Mesenchymal stem cell (in vitro differentiated cells and primary cell): Measurements from ENCODE around the gene MT4.

ENCODE experiments used
- DNase-seq: peaks from one replicate; pipeline ENCODE4 v3.0.0-alpha.2; 2013
- H2AFZ ChIP-seq: one replicate; pipeline ENCODE4 v1.6.1; 2013; ENCODE audit warnings: low read depth, mild to moderate bottlenecking, control low read depth, inconsistent platforms, low read length, moderate library complexity
- H2AK5ac ChIP-seq: 2 replicates; pipeline ENCODE4 v1.6.1; 2013; ENCODE audit warnings: low read length, moderate library complexity, mild to moderate bottlenecking, inconsistent platforms; ENCODE audit not compliant: severe bottlenecking
- H2BK120ac ChIP-seq: one replicate; pipeline ENCODE4 v1.6.1; 2013; ENCODE audit warnings: low read depth, mild to moderate bottlenecking, inconsistent platforms, low read length, moderate library complexity
- H2BK12ac ChIP-seq, 2 experiments: one replicate each; pipeline ENCODE4 v1.6.1; 2013; ENCODE audit warnings: inconsistent platforms in 2 of 2, low read length in 2 of 2, mild to moderate bottlenecking in 2 of 2, moderate library complexity in 2 of 2, control low read depth in 1 of 2
- H2BK15ac ChIP-seq: one replicate; pipeline ENCODE4 v1.6.1; 2013; ENCODE audit warnings: mild to moderate bottlenecking, low read depth, inconsistent platforms; ENCODE audit not compliant: poor library complexity, severe bottlenecking
- H2BK5ac ChIP-seq: 2 replicates; pipeline ENCODE4 v1.6.1; 2013; ENCODE audit warnings: low read depth, mild to moderate bottlenecking, low read length, control low read depth, inconsistent platforms; ENCODE audit not compliant: poor library complexity, severe bottlenecking
- H3K14ac ChIP-seq, 2 experiments: one replicate each; pipeline ENCODE4 v1.6.1; 2013; ENCODE audit warnings: inconsistent platforms in 2 of 2, low read length in 2 of 2, control low read depth in 1 of 2, mild to moderate bottlenecking in 1 of 2, moderate library complexity in 1 of 2
- H3K18ac ChIP-seq, 2 experiments: one replicate each; pipeline ENCODE4 v1.6.1; 2013; ENCODE audit warnings: inconsistent platforms in 2 of 2, low read length in 2 of 2, control low read depth in 1 of 2, low read depth in 1 of 2, mild to moderate bottlenecking in 1 of 2
- H3K23ac ChIP-seq, 2 experiments: one replicate each; pipeline ENCODE4 v1.6.1; 2013; ENCODE audit warnings: inconsistent platforms in 2 of 2, low read length in 2 of 2, mild to moderate bottlenecking in 2 of 2, moderate library complexity in 2 of 2, control low read depth in 1 of 2
- H3K27ac ChIP-seq: 2 replicates; pipeline ENCODE4 v1.5.1; 2013; ENCODE audit warnings: mild to moderate bottlenecking, moderate library complexity, low read length, control low read depth, inconsistent platforms; ENCODE audit not compliant: poor library complexity, severe bottlenecking
- H3K27me3 ChIP-seq, 2 experiments: 2 replicates each; pipeline versions ENCODE4 v1.6.1 to v1.7.0; 2013; ENCODE audit warnings: low read length in 2 of 2, mild to moderate bottlenecking in 2 of 2, moderate library complexity in 2 of 2, control low read depth in 1 of 2, inconsistent platforms in 1 of 2; ENCODE audit not compliant: control insufficient read depth in 1 of 2, insufficient read depth in 1 of 2
- H3K36me3 ChIP-seq, 2 experiments: 2 replicates each; pipeline versions ENCODE4 v1.6.1 to v1.7.0; 2013; ENCODE audit warnings: low read length in 2 of 2, control low read depth in 1 of 2, inconsistent platforms in 1 of 2, low read depth in 1 of 2, mild to moderate bottlenecking in 1 of 2; ENCODE audit not compliant: insufficient read depth in 2 of 2, control insufficient read depth in 1 of 2
- H3K4ac ChIP-seq, 2 experiments: one replicate each; pipeline ENCODE4 v1.6.1; 2013; ENCODE audit warnings: inconsistent platforms in 2 of 2, low read length in 2 of 2, mild to moderate bottlenecking in 2 of 2, moderate library complexity in 2 of 2, control low read depth in 1 of 2, low read depth in 1 of 2
- H3K4me1 ChIP-seq: 2 replicates; pipeline ENCODE4 v1.6.1; 2013; ENCODE audit warnings: low read depth, low read length, control low read depth; ENCODE audit not compliant: control insufficient read depth, insufficient read depth
- H3K4me2 ChIP-seq: 2 replicates; pipeline ENCODE4 v1.6.1; 2013; ENCODE audit warnings: low read length, mild to moderate bottlenecking, inconsistent platforms; ENCODE audit not compliant: poor library complexity, severe bottlenecking
- H3K4me3 ChIP-seq, 2 experiments: 2 replicates each; pipeline versions ENCODE4 v1.5.1 to v1.7.0; 2013; ENCODE audit warnings: low read length in 2 of 2, mild to moderate bottlenecking in 2 of 2, control low read depth in 1 of 2, low read depth in 1 of 2; ENCODE audit not compliant: insufficient read depth in 1 of 2
- H3K79me1 ChIP-seq: replicated peaks from 2 replicates; pipeline ENCODE4 v1.6.1; 2013; ENCODE audit warnings: mild to moderate bottlenecking, control low read depth, low read length, inconsistent platforms; ENCODE audit not compliant: poor library complexity, severe bottlenecking
- H3K9ac ChIP-seq: 2 replicates; pipeline ENCODE4 v1.7.0; 2013; ENCODE audit warnings: mild to moderate bottlenecking, low read length, moderate library complexity
- H3K9me3 ChIP-seq: 2 replicates; pipeline ENCODE4 v1.7.0; 2013; ENCODE audit warnings: mild to moderate bottlenecking, low read length; ENCODE audit not compliant: control insufficient read depth
- H4K8ac ChIP-seq: one replicate; pipeline ENCODE4 v1.6.1; 2013; ENCODE audit warnings: inconsistent platforms, mild to moderate bottlenecking, low read length, moderate library complexity
- H4K91ac ChIP-seq: one replicate; pipeline ENCODE4 v1.6.1; 2013; ENCODE audit warnings: mild to moderate bottlenecking, low read length, inconsistent platforms
- WGBS: methylation state at CpG from one replicate; pipeline ENCODE4 v1.1.7; 2013; ENCODE audit warnings: mixed read lengths; 5-methylcytosine and 5-hydroxymethylcytosine counted together

MT4 gene

GRCh38 chr16:56594292-56594619, 29.4 kb downstream of the MT4 start:
- H2BK5ac ChIP-seq = no peak overlapping the region
- no peak overlapping the region for H3K18ac ChIP-seq
- no peaks in the 10 kb centered on the region for H3K79me1 ChIP-seq
- no peak overlapping the region for H3K4ac ChIP-seq
- DNase-seq = no peak
- no peak overlapping the region for H2BK12ac ChIP-seq
- no peak overlapping the region for H3K23ac ChIP-seq
- H2AFZ ChIP-seq = no peak overlapping the region
- H3K4me3 ChIP-seq = no peak overlapping the region
- no peak overlapping the region for H2BK15ac ChIP-seq
- H3K4me2 ChIP-seq = no peak overlapping the region
- H3K9me3 ChIP-seq = peaks cover 3% of the 10 kb centered on the region
- H3K36me3 ChIP-seq = no peaks in the 10 kb centered on the region
- no peak overlapping the region for H3K14ac ChIP-seq
- no peak overlapping the region for H2AK5ac ChIP-seq
- peaks cover 26 to 32% of the 10 kb centered on the region in 2 experiments for H3K27me3 ChIP-seq
- WGBS = 100% methylated on average over 2 of the region's 5 CpGs
- no peak overlapping the region for H4K8ac ChIP-seq
- no peak overlapping the region for H3K27ac ChIP-seq
- peaks cover 6% of the 10 kb centered on the region for H3K4me1 ChIP-seq
- no peak overlapping the region for H2BK120ac ChIP-seq
- H4K91ac ChIP-seq = no peak overlapping the region
- H3K9ac ChIP-seq = no peak overlapping the region

GRCh38 chr16:56600398-56600999, 35.6 kb downstream of the MT4 start:
- Histone ChIP-seq H2BK15ac (no peak overlapping the region), H2AFZ (no peak overlapping the region), H2BK5ac (no peak overlapping the region), H2AK5ac (no peak overlapping the region), H3K14ac (no peak overlapping the region), H3K9ac (no peak overlapping the region), H3K23ac (no peak overlapping the region), H3K9me3 (peaks cover 3% of the 10 kb centered on the region), H3K4ac (no peak overlapping the region), H2BK120ac (no peak overlapping the region), H3K36me3 (no peaks in the 10 kb centered on the region), H4K91ac (no peak overlapping the region), H3K4me2 (no peak overlapping the region), H3K79me1 (peaks cover 4% of the 10 kb centered on the region), H3K27me3 (peaks cover 0 to 3% of the 10 kb centered on the region in 2 experiments), H3K4me3 (no peak overlapping the region), H3K27ac (no peak overlapping the region), H2BK12ac (no peak overlapping the region), H3K18ac (no peak overlapping the region), H4K8ac (no peak overlapping the region), H3K4me1 (peaks cover 2% of the 10 kb centered on the region)
- WGBS = 42% methylated on average over 8 of the region's 8 CpGs
- peak; percentile 59 for DNase-seq

GRCh38 chr16:56601325-56601724, 36.5 kb downstream of the MT4 start:
- Histone ChIP-seq H3K14ac (no peak overlapping the region), H2BK15ac (no peak overlapping the region), H3K27ac (no peak overlapping the region), H3K36me3 (no peaks in the 10 kb centered on the region), H3K4ac (no peak overlapping the region), H3K79me1 (peaks cover 4% of the 10 kb centered on the region), H4K91ac (no peak overlapping the region), H2BK120ac (no peak overlapping the region), H3K18ac (no peak overlapping the region), H2AK5ac (no peak overlapping the region), H3K23ac (peak overlapping the region in 1 of 2 experiments; percentile 67), H3K4me1 (peaks cover 5% of the 10 kb centered on the region), H2BK12ac (no peak overlapping the region), H3K9ac (no peak overlapping the region), H4K8ac (no peak overlapping the region), H2BK5ac (no peak overlapping the region), H2AFZ (peak overlapping the region; percentile 46), H3K9me3 (peaks cover 3% of the 10 kb centered on the region), H3K4me2 (no peak overlapping the region), H3K4me3 (no peak overlapping the region), H3K27me3 (peaks cover 0 to 3% of the 10 kb centered on the region in 2 experiments)
- DNase-seq = no peak
- 54% methylated on average over 9 of the region's 9 CpGs for WGBS

GRCh38 chr16:56603589-56603988, 38.7 kb downstream of the MT4 start:
- 64% methylated on average over 4 of the region's 4 CpGs for WGBS

More at GRCh38 chr16:56603589-56603988, 38.7 kb downstream of the MT4 start:
- Histone ChIP-seq H3K79me1 (peaks cover 4% of the 10 kb centered on the region), H4K91ac (no peak overlapping the region), H2AFZ (no peak overlapping the region), H3K36me3 (no peaks in the 10 kb centered on the region), H3K23ac (no peak overlapping the region), H3K9me3 (no peaks in the 10 kb centered on the region), H3K27ac (no peak overlapping the region), H3K4me2 (no peak overlapping the region), H4K8ac (no peak overlapping the region), H2BK12ac (peak overlapping the region in 1 of 2 experiments; percentile 52), H3K18ac (no peak overlapping the region), H2BK15ac (no peak overlapping the region), H2BK120ac (no peak overlapping the region), H3K27me3 (no peaks in the 10 kb centered on the region), H3K4ac (no peak overlapping the region), H2AK5ac (no peak overlapping the region), H3K4me3 (no peak overlapping the region), H2BK5ac (no peak overlapping the region), H3K14ac (no peak overlapping the region), H3K9ac (peak overlapping the region; percentile 13), H3K4me1 (peaks cover 20% of the 10 kb centered on the region)
- DNase-seq = peak; percentile 60
